Measurements from ENCODE around the gene ABCA4.
A peak's percentile ranks its signal among the peaks of the same experiment; 100 is the strongest.

Gene ABCA4

GRCh38 chr1:93967306-93967705, 153.6 kb downstream of the ABCA4 start:
- Mint-ChIP-seq H3K27ac (no peak overlapping the region), H3K36me3 (ENCODE audit: low read depth) (no peaks in the 10 kb centered on the region), H3K9me3 (no peaks in the 10 kb centered on the region), H3K27me3 (ENCODE audit: low read depth, poor library complexity) (peaks cover 9% of the 10 kb centered on the region), H3K4me3 (no peak overlapping the region), H3K4me1 (peaks cover 9% of the 10 kb centered on the region)
- TF ChIP-seq CTCF (IDR thresholded peaks at IDR 0.05) = no peak
- DNase-seq = peak; percentile 3

- Mint-ChIP-seq H3K4me3 (no peak overlapping the region), H3K4me1 (peaks cover 10% of the 10 kb centered on the region), H3K36me3 (ENCODE audit: low read depth) (no peaks in the 10 kb centered on the region), H3K9me3 (no peaks in the 10 kb centered on the region), H3K27me3 (ENCODE audit: low read depth, poor library complexity) (peaks cover 13% of the 10 kb centered on the region), H3K27ac (no peak overlapping the region)
- DNase-seq = no peak
- no peak for TF ChIP-seq CTCF (IDR thresholded peaks at IDR 0.05)
Measured at GRCh38 chr1:93965888-93966287, 155.1 kb downstream of the ABCA4 start.

GRCh38 chr1:93965256-93965655, 155.7 kb downstream of the ABCA4 start:
- DNase-seq = no peak
- H3K27ac Mint-ChIP-seq = no peak overlapping the region
- no peak for TF ChIP-seq CTCF (IDR thresholded peaks at IDR 0.05)
- H3K9me3 Mint-ChIP-seq = no peaks in the 10 kb centered on the region
- peaks cover 14% of the 10 kb centered on the region for H3K4me1 Mint-ChIP-seq
- no peak overlapping the region for H3K4me3 Mint-ChIP-seq
- no peaks in the 10 kb centered on the region for H3K36me3 Mint-ChIP-seq (ENCODE audit: low read depth)
- H3K27me3 Mint-ChIP-seq (ENCODE audit: low read depth, poor library complexity) = peaks cover 13% of the 10 kb centered on the region

- Mint-ChIP-seq H3K4me3 (no peak overlapping the region), H3K27ac (no peak overlapping the region), H3K4me1 (peaks cover 14% of the 10 kb centered on the region), H3K27me3 (ENCODE audit: low read depth, poor library complexity) (peaks cover 13% of the 10 kb centered on the region), H3K9me3 (no peaks in the 10 kb centered on the region), H3K36me3 (ENCODE audit: low read depth) (no peaks in the 10 kb centered on the region)
- no peak for TF ChIP-seq CTCF (IDR thresholded peaks at IDR 0.05)
- no peak for DNase-seq
Measured at GRCh38 chr1:93964777-93965200, 156.2 kb downstream of the ABCA4 start.

GRCh38 chr1:93964096-93964776, 156.7 kb downstream of the ABCA4 start:
- Mint-ChIP-seq H3K9me3 (no peaks in the 10 kb centered on the region), H3K4me1 (peaks cover 14% of the 10 kb centered on the region), H3K4me3 (no peak overlapping the region), H3K36me3 (ENCODE audit: low read depth) (no peaks in the 10 kb centered on the region), H3K27me3 (ENCODE audit: low read depth, poor library complexity) (peaks cover 13% of the 10 kb centered on the region), H3K27ac (no peak overlapping the region)
- TF ChIP-seq CTCF (IDR thresholded peaks at IDR 0.05) = no peak
- no peak for DNase-seq

GRCh38 chr1:93963585-93963984, 157.4 kb downstream of the ABCA4 start:
- Mint-ChIP-seq H3K4me1 (peaks cover 14% of the 10 kb centered on the region), H3K4me3 (no peak overlapping the region), H3K27me3 (ENCODE audit: low read depth, poor library complexity) (peaks cover 13% of the 10 kb centered on the region), H3K9me3 (no peaks in the 10 kb centered on the region), H3K36me3 (ENCODE audit: low read depth) (no peaks in the 10 kb centered on the region), H3K27ac (no peak overlapping the region)
- no peak for DNase-seq
- TF ChIP-seq CTCF (IDR thresholded peaks at IDR 0.05) = no peak

Data from nephron progenitor cell (in vitro differentiated cells).